Loucy (cell line): Measurements from ENCODE around the gene WDR75.

Experiments used
- H2AFZ ChIP-seq: fragments of 200-600 bp; sonication (generic); 2 replicates; pipeline ENCODE4 v1.6.0; 2016; ENCODE audit warnings: antibody characterized with exemption, mild to moderate bottlenecking, low read length, moderate library complexity
- H3F3A ChIP-seq: fragments of 200-600 bp; 2 replicates; pipeline ENCODE4 v1.6.0; 2016; ENCODE audit warnings: antibody characterized with exemption, low read depth, mild to moderate bottlenecking
- H3K27me3 ChIP-seq: fragments of 200-600 bp; sonication (generic); 2 replicates; pipeline ENCODE4 v1.6.1; 2014; ENCODE audit warnings: low read length, mild to moderate bottlenecking; ENCODE audit not compliant: insufficient read depth, poor library complexity, severe bottlenecking
- H3K36me3 ChIP-seq: fragments of 200-600 bp; sonication (generic); 2 replicates; pipeline ENCODE4 v1.6.1; 2016; ENCODE audit warnings: low read length; ENCODE audit not compliant: insufficient read depth
- H3K4me1 ChIP-seq: fragments of 200-600 bp; sonication (generic); 2 replicates; pipeline ENCODE4 v1.5.1; 2014; ENCODE audit warnings: low read length, mild to moderate bottlenecking; ENCODE audit not compliant: insufficient read depth, poor library complexity, severe bottlenecking
- H3K4me2 ChIP-seq: fragments of 200-600 bp; sonication (generic); 2 replicates; pipeline ENCODE4 v1.6.0; 2014; ENCODE audit warnings: antibody characterized with exemption, low read length, low read depth, mild to moderate bottlenecking; ENCODE audit not compliant: poor library complexity, severe bottlenecking
- H3K4me3 ChIP-seq: fragments of 200-600 bp; sonication (generic); 2 replicates; pipeline ENCODE4 v1.5.1; 2014; ENCODE audit warnings: low read length, mild to moderate bottlenecking, mixed read lengths; ENCODE audit not compliant: poor library complexity, severe bottlenecking
- H3K79me2 ChIP-seq: fragments of 200-600 bp; sonication (generic); 2 replicates; pipeline ENCODE4 v1.6.1; 2014; ENCODE audit warnings: low read length; ENCODE audit not compliant: insufficient read depth
- H3K9ac ChIP-seq: fragments of 200-600 bp; sonication (generic); 2 replicates; pipeline ENCODE4 v1.6.0; 2014; ENCODE audit warnings: mild to moderate bottlenecking, low read depth, low read length, moderate library complexity; ENCODE audit not compliant: poor library complexity, severe bottlenecking
- H3K9me2 ChIP-seq: fragments of 200-600 bp; sonication (generic); replicated peaks from 2 replicates; pipeline ENCODE4 v1.6.1; 2016; ENCODE audit warnings: low read depth, low read length, mixed read lengths
- H3K9me3 ChIP-seq: fragments of 200-600 bp; sonication (generic); 2 replicates; pipeline ENCODE4 v1.6.1; 2014; ENCODE audit warnings: mild to moderate bottlenecking, antibody characterized with exemption, low read length, low read depth; ENCODE audit not compliant: insufficient read depth
- H4K20me1 ChIP-seq: fragments of 200-600 bp; sonication (generic); 2 replicates; pipeline ENCODE4 v1.6.0; 2014; ENCODE audit warnings: antibody characterized with exemption, low read length, mild to moderate bottlenecking; ENCODE audit not compliant: insufficient read depth, poor library complexity, severe bottlenecking
- CTCF ChIP-seq: fragments of 200-600 bp; sonication (generic); conservative IDR thresholded peaks from 2 replicates; pipeline ENCODE4 v1.5.1; 2014; ENCODE audit warnings: mild to moderate bottlenecking, antibody characterized with exemption, low read length
- EZH2phosphoT487 ChIP-seq: fragments of 200-600 bp; IDR thresholded peaks from 2 replicates; pipeline ENCODE4 v1.6.1; 2018; ENCODE audit warnings: antibody characterized with exemption, mild to moderate bottlenecking, moderate library complexity, borderline replicate concordance

Gene WDR75

GRCh38 chr2:189488008-189488310 is 46.7 kb downstream of the WDR75 start:
- no peaks in the 10 kb centered on the region for H3K4me1 ChIP-seq
- H3K79me2 ChIP-seq, result no peaks in the 10 kb centered on the region
- no peak for TF ChIP-seq CTCF
- no peak for TF ChIP-seq EZH2phosphoT487
- H3K27me3 ChIP-seq, result no peaks in the 10 kb centered on the region
- no peaks in the 10 kb centered on the region for H3F3A ChIP-seq
- H3K4me3 ChIP-seq, result no peak overlapping the region
- H2AFZ ChIP-seq, result no peak overlapping the region
- H3K9me2 ChIP-seq, result no peaks in the 10 kb centered on the region
- no peaks in the 10 kb centered on the region for H4K20me1 ChIP-seq
- no peak overlapping the region for H3K9ac ChIP-seq
- H3K4me2 ChIP-seq, result no peak overlapping the region
- no peaks in the 10 kb centered on the region for H3K9me3 ChIP-seq
- no peaks in the 10 kb centered on the region for H3K36me3 ChIP-seq

- Histone ChIP-seq H3K9ac (no peak overlapping the region), H3F3A (no peaks in the 10 kb centered on the region), H3K4me1 (no peaks in the 10 kb centered on the region), H3K9me2 (no peaks in the 10 kb centered on the region), H3K36me3 (no peaks in the 10 kb centered on the region), H2AFZ (no peak overlapping the region), H3K4me2 (no peak overlapping the region), H3K9me3 (no peaks in the 10 kb centered on the region), H3K4me3 (no peak overlapping the region), H3K79me2 (no peaks in the 10 kb centered on the region), H3K27me3 (no peaks in the 10 kb centered on the region), H4K20me1 (no peaks in the 10 kb centered on the region)
- TF ChIP-seq CTCF (no peak), EZH2phosphoT487 (no peak)
Measured at GRCh38 chr2:189492451-189492850, 51.2 kb downstream of the WDR75 start.

- H3K9me2 ChIP-seq, result no peaks in the 10 kb centered on the region
- H3K36me3 ChIP-seq, result no peaks in the 10 kb centered on the region
- TF ChIP-seq EZH2phosphoT487 (no peak), CTCF (no peak)
- H3K4me2 ChIP-seq, result no peak overlapping the region
- H3K9me3 ChIP-seq, result no peaks in the 10 kb centered on the region
- H3K4me1 ChIP-seq, result no peaks in the 10 kb centered on the region
- no peaks in the 10 kb centered on the region for H4K20me1 ChIP-seq
- no peak overlapping the region for H2AFZ ChIP-seq
- no peaks in the 10 kb centered on the region for H3F3A ChIP-seq
- no peaks in the 10 kb centered on the region for H3K27me3 ChIP-seq
- no peak overlapping the region for H3K4me3 ChIP-seq
- no peak overlapping the region for H3K9ac ChIP-seq
- no peaks in the 10 kb centered on the region for H3K79me2 ChIP-seq
Measured at GRCh38 chr2:189498205-189498604, 56.9 kb downstream of the WDR75 start.
